SHP77 treated with DMSO at 0.1 percent for 48 hours (cell line): Measurements from ENCODE around the gene SINHCAF.

Experiments used
- DNase-seq: peaks from one replicate; lab custom pipeline; 2025; lab: John Stamatoyannopoulos, UW

The SINHCAF gene

GRCh38 chr12:31233061-31233730 lies 92.8 kb downstream of the SINHCAF start:
- peak; percentile 40 for DNase-seq

- no peak for DNase-seq
Measured at GRCh38 chr12:31232361-31232965, 93.5 kb downstream of the SINHCAF start.

GRCh38 chr12:31231611-31232360 lies 94.2 kb downstream of the SINHCAF start:
- no peak for DNase-seq
